Fibroblast of skin of left quadriceps (primary cell): ENCODE data around the gene CYTH1.
A peak's percentile ranks its signal among the peaks of the same experiment; 100 is the strongest.

Experiments used
- DNase-seq, 2 experiments: peaks; one replicate each; pipeline ENCODE4 v3.0.0-alpha.2; 2013; ENCODE audit warnings: low read depth in 2 of 2

The CYTH1 gene

GRCh38 chr17:78735832-78736525 is 46.1 kb downstream of the CYTH1 start:
- DNase-seq, result no peak

GRCh38 chr17:78734793-78735641 is 47.1 kb downstream of the CYTH1 start:
- DNase-seq, result no peak

GRCh38 chr17:78732354-78732753 is 49.7 kb downstream of the CYTH1 start:
- no peak for DNase-seq

- no peak for DNase-seq
Measured at GRCh38 chr17:78731904-78732303, 50.2 kb downstream of the CYTH1 start.

GRCh38 chr17:78729641-78730040 is 52.4 kb downstream of the CYTH1 start:
- DNase-seq, result no peak

GRCh38 chr17:78728495-78728894 is 53.6 kb downstream of the CYTH1 start:
- DNase-seq, result no peak

GRCh38 chr17:78727476-78728229 is 54.4 kb downstream of the CYTH1 start:
- no peak for DNase-seq

- DNase-seq, result no peak
Measured at GRCh38 chr17:78727057-78727456, 55.0 kb downstream of the CYTH1 start.

- no peak for DNase-seq
Measured at GRCh38 chr17:78726513-78726912, 55.6 kb downstream of the CYTH1 start.

- no peak for DNase-seq
Measured at GRCh38 chr17:78725448-78726021, 56.5 kb downstream of the CYTH1 start.

- DNase-seq, result no peak
Measured at GRCh38 chr17:78724999-78725398, 57.1 kb downstream of the CYTH1 start.

GRCh38 chr17:78724544-78724943 is 57.5 kb downstream of the CYTH1 start:
- no peak for DNase-seq

GRCh38 chr17:78723957-78724356 is 58.1 kb downstream of the CYTH1 start:
- no peak for DNase-seq

- DNase-seq, result peak; percentile 32
Measured at GRCh38 chr17:78723001-78723796, 58.9 kb downstream of the CYTH1 start.

GRCh38 chr17:78722246-78722761 is 59.8 kb downstream of the CYTH1 start:
- no peak for DNase-seq

GRCh38 chr17:78719630-78720298 is 62.3 kb downstream of the CYTH1 start:
- DNase-seq, result no peak

GRCh38 chr17:78718575-78719208 is 63.4 kb downstream of the CYTH1 start:
- no peak for DNase-seq

- no peak for DNase-seq
Measured at GRCh38 chr17:78717431-78717980, 64.6 kb downstream of the CYTH1 start.

GRCh38 chr17:78716814-78717393 is 65.2 kb downstream of the CYTH1 start:
- no peak for DNase-seq
